Measurements from ENCODE around the gene AADAT.
"Not testable (repeated sequence)": the region's sequence is repeated elsewhere in the genome, so short reads cannot be mapped to it uniquely, and the experiment has no call there.

Gene AADAT

GRCh38 chr4:170128219-170128804 is 38.6 kb upstream of the AADAT start:
- no peak overlapping the region for H3K27ac ChIP-seq
- DNase-seq: no peak
- TF ChIP-seq CTCF (IDR thresholded peaks at IDR 0.05; ENCODE audit: low read depth, low read length): no peak
- no peaks in the 10 kb centered on the region for H3K27me3 ChIP-seq (ENCODE audit: insufficient read depth, low read depth, severe bottlenecking)
- no peak overlapping the region for H3K4me3 ChIP-seq (ENCODE audit: low read depth, low read length)
- H3K36me3 ChIP-seq: no peaks in the 10 kb centered on the region
- H3K9me3 ChIP-seq (ENCODE audit: severe bottlenecking): peaks cover 11% of the 10 kb centered on the region

GRCh38 chr4:170127758-170128157 is 38.0 kb upstream of the AADAT start:
- peaks cover 5% of the 10 kb centered on the region for H3K9me3 ChIP-seq (ENCODE audit: severe bottlenecking)
- H3K36me3 ChIP-seq: no peaks in the 10 kb centered on the region
- H3K27me3 ChIP-seq (ENCODE audit: insufficient read depth, low read depth, severe bottlenecking): no peaks in the 10 kb centered on the region
- no peak for TF ChIP-seq CTCF (IDR thresholded peaks at IDR 0.05; ENCODE audit: low read depth, low read length)
- H3K27ac ChIP-seq: no peak overlapping the region
- no peak for DNase-seq
- no peak overlapping the region for H3K4me3 ChIP-seq (ENCODE audit: low read depth, low read length)

GRCh38 chr4:170124406-170124805 is 34.6 kb upstream of the AADAT start:
- Histone ChIP-seq H3K27ac (no peak overlapping the region), H3K4me3 (ENCODE audit: low read depth, low read length) (no peak overlapping the region), H3K9me3 (ENCODE audit: severe bottlenecking) (no peaks in the 10 kb centered on the region), H3K27me3 (ENCODE audit: insufficient read depth, low read depth, severe bottlenecking) (no peaks in the 10 kb centered on the region), H3K36me3 (no peaks in the 10 kb centered on the region)
- DNase-seq: no peak
- TF ChIP-seq CTCF (IDR thresholded peaks at IDR 0.05; ENCODE audit: low read depth, low read length): no peak

- Histone ChIP-seq H3K36me3 (no peaks in the 10 kb centered on the region), H3K27ac (no peak overlapping the region), H3K9me3 (ENCODE audit: severe bottlenecking) (no peaks in the 10 kb centered on the region), H3K27me3 (ENCODE audit: insufficient read depth, low read depth, severe bottlenecking) (no peaks in the 10 kb centered on the region), H3K4me3 (ENCODE audit: low read depth, low read length) (no peak overlapping the region)
- TF ChIP-seq CTCF (IDR thresholded peaks at IDR 0.05; ENCODE audit: low read depth, low read length): no peak
- DNase-seq: peak; percentile 53
Observed at GRCh38 chr4:170122252-170122651, 32.5 kb upstream of the AADAT start.

GRCh38 chr4:170114636-170115035 is 24.9 kb upstream of the AADAT start:
- H3K36me3 ChIP-seq: no peaks in the 10 kb centered on the region
- no peaks in the 10 kb centered on the region for H3K9me3 ChIP-seq (ENCODE audit: severe bottlenecking)
- H3K4me3 ChIP-seq (ENCODE audit: low read depth, low read length): no peak overlapping the region
- no peak for TF ChIP-seq CTCF (IDR thresholded peaks at IDR 0.05; ENCODE audit: low read depth, low read length)
- H3K27ac ChIP-seq: no peak overlapping the region
- no peaks in the 10 kb centered on the region for H3K27me3 ChIP-seq (ENCODE audit: insufficient read depth, low read depth, severe bottlenecking)
- DNase-seq: no peak

- not testable (repeated sequence) for H3K9me3 ChIP-seq (ENCODE audit: severe bottlenecking); H3K4me3 ChIP-seq (ENCODE audit: low read depth, low read length); H3K36me3 ChIP-seq; H3K27me3 ChIP-seq (ENCODE audit: insufficient read depth, low read depth, severe bottlenecking); H3K27ac ChIP-seq; DNase-seq
Observed at GRCh38 chr4:170114183-170114582, 24.4 kb upstream of the AADAT start.
